Cardiac fibroblast (primary cell): ENCODE measurements around the gene PCDHGB1.

Experiments
- DNase-seq, 2 donors: peaks; one replicate each; pipeline versions ENCODE4 v3.0.0 to v3.0.0-alpha.2; 2010; ENCODE audit warnings: low read depth in 2 of 2
- H3K4me3 ChIP-seq, 2 donors: replicated peaks in 1 of 2; 1 replicate in 1 of 2; 2 replicates in 1 of 2; pipeline ENCODE4 v1.5.1; 2011; ENCODE audit warnings: low read depth in 2 of 2, low read length in 2 of 2, mild to moderate bottlenecking in 2 of 2, moderate library complexity in 1 of 2
- CTCF ChIP-seq: IDR thresholded peaks from one replicate; pipeline ENCODE4 v1.5.1; 2011; ENCODE audit warnings: low read depth, mild to moderate bottlenecking, low read length, inconsistent platforms

The PCDHGB1 gene

DNA sequence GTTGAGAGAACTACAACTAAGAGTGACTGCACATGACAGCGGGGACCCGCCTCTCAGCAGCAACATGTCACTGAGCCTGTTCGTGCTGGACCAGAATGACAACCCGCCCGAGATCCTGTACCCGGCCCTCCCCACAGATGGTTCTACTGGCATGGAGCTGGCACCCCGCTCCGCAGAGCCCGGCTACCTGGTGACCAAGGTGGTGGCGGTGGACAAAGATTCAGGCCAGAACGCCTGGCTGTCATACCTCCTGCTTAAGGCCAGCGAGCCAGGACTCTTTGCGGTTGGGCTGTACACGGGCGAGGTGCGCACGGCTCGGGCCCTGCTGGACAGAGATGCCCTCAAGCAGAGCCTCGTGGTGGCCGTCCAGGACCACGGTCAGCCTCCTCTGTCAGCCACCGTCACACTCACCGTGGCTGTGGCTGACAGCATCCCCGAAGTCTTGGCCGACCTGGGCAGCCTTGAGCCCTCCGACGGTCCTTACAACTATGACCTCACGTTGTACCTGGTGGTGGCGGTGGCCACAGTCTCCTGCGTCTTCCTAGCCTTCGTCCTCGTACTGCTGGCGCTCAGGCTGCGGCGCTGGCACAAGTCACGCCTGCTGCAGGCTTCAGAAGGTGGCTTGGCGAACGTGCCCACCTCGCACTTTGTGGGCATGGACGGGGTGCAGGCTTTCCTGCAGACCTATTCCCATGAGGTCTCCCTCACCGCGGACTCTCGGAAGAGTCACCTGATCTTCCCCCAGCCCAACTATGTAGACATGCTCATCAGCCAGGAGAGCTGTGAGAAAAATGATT, 34.8 kb downstream of the PCDHGB1 start:
- no peak for TF ChIP-seq CTCF
- DNase-seq = no peak
- no peak overlapping the region for H3K4me3 ChIP-seq

GRCh38 chr5:141387557-141388311, 37.8 kb downstream of the PCDHGB1 start, which contains the start of gene PCDHGB4:
Gene PCDHGB4 (plus strand): TSS chr5:141387698. CDS start chr5:141387885, 187 bp downstream.
- DNase-seq = peak; percentile 52 to 69
- peak; percentile 62 for TF ChIP-seq CTCF
- H3K4me3 ChIP-seq = peak within 1 kb of the TSS; percentile 16 to 42

- TF ChIP-seq CTCF = no peak
- no peak for DNase-seq
- H3K4me3 ChIP-seq = no peak overlapping the region
Measured at GRCh38 chr5:141388661-141389060, 38.8 kb downstream of the PCDHGB1 start.

- no peak for TF ChIP-seq CTCF
- no peak for DNase-seq
- no peak overlapping the region for H3K4me3 ChIP-seq
Measured at GRCh38 chr5:141389153-141390042, 39.5 kb downstream of the PCDHGB1 start.

DNA sequence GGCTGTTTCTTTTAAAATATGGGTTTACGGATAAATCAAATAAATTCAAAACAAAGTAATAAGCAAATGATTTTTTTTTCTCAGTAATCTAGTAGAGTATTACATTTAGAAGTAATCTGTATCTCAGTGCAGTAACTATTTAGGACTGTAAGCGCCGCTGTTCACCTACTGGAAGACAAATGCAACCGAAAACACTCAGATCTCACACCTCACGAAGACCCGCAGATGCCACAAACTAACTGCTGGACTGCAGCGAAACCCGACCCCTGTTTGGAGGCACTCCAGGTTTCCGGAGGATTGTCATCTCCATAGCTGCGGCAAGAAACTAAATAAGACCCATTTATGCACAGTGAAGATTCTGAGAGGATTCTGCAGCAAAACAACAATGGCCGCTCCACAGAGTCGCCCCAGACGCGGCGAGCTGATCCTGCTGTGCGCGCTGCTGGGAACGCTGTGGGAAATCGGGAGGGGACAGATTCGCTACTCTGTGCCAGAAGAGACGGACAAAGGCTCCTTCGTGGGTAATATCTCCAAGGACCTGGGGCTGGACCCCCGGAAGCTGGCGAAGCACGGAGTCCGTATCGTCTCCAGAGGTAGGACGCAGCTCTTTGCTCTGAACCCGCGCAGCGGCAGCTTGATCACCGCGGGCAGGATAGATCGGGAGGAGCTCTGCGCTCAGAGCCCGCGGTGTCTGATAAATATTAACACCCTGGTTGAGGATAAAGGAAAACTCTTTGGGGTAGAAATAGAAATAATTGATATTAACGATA, 42.7 kb downstream of the PCDHGB1 start, which contains the start of gene PCDHGA8:
TSS of gene PCDHGA8 (plus strand) at position 205 of the 770 bp plus-strand sequence. CDS start at position 386, 181 bp downstream.
- H3K4me3 ChIP-seq = peak within 1 kb of the TSS; percentile 2 to 14
- TF ChIP-seq CTCF = peak; percentile 12
- no peak for DNase-seq
